ENCODE results near the gene GRM1. TPM values are rescaled to one million over a fixed set of nuclear protein-coding genes. Genes with fewer than 3 reads are reported as not detected.
A peak's percentile ranks its signal among the peaks of the same experiment; 100 is the strongest.
"Not testable (repeated sequence)": the region's sequence is repeated elsewhere in the genome, so short reads cannot be mapped to it uniquely, and the experiment has no call there.

Gene GRM1
- total RNA-seq, 2 donors from 2014 or later: 0.06 to 0.52 TPM

- no peak for DNase-seq
- no peak for ATAC-seq
- intact Hi-C loops (cut with DNase I): no loop called here
Observed at GRCh38 chr6:146177785-146178184, 148.9 kb downstream of the GRM1 start.

DNA sequence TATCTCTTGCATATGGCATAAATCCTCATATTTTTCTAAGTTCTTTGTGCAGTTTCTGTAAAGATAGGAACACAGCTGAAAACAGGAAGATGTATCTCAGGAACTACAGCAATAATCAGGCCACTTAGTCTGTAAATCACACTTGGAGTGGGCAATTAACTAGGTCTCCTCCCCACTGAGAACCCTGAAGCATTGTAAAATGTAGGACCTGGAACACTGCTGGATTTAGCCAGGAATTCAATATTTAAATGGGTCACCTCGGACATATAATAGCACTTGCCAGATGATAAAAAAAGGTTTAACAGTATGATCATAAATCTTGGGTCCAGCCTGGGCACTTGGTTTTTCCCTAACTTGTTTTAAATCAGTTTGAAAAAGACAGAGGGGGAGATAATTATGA is 155.0 kb downstream of the GRM1 start:
- ATAC-seq (no peak), DNase-seq (no peak)
- intact Hi-C loops (cut with DNase I): no loop called here

DNA sequence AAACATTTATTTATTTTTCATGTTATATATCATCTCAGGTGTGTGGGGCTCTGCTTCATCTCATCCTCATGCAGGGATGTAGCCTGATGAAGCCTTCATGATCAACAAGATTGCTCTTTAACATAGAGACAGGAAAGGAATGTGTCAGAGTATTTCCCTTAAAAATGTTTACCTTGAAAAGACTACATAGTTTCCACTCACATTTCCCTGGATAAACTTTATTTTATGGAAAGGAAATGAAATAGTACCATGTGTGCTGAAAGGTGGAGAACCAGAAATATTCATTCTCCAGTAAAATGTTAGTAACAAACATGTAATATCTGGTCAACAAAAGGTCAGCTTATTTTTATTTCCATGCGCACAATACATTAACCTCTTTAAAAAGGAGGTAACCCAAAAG is 155.8 kb downstream of the GRM1 start:
- intact Hi-C loops (cut with DNase I): no loop called here
- ATAC-seq: no peak
- DNase-seq: no peak

DNA sequence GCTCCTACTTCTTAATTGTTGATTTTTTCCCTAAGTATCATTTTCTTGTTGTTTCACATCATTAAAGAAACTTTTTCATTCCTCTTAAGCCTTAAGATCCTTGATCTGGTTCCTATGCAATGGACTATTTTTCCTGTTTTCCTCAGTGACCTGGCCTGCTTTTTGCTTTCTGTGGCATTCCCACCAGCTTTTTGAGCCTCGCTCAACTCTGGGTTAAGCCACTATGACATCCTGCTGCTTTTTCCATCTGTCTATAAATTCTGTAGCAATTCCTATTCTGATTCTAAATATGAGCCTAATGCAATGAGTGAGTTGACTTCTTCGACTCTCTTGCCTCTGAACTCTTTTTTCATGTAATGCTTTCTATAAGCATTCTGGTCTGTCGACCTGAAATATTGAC is 160.3 kb downstream of the GRM1 start:
- ATAC-seq (no peak), DNase-seq (no peak)
- intact Hi-C loops (cut with DNase I): no loop called here

DNA sequence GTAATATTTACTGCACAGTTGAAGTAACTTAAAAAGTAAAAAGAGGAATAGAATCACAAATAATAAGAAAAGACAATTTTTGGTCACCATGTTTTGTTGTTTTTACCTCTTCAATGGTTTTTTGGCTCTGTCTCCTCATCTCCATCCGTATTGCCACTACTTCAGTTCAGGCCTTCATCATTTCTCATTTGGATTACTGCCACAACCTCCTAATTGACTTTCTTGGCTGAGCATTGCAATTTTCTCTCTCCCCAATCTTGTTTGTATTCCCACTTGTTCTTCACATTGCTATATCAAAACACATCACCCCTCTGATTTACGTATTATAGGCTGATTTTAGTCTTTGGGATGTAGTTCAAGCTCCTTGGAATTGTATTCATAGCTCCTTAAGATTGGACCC is 161.7 kb downstream of the GRM1 start:
- no peak for ATAC-seq
- DNase-seq: no peak
- intact Hi-C loops (cut with DNase I): no loop called here

GRCh38 chr6:146191166-146191565 is 162.3 kb downstream of the GRM1 start:
- intact Hi-C loops (cut with DNase I): no loop called here
- ATAC-seq: no peak
- no peak for DNase-seq

GRCh38 chr6:146191612-146192011 is 162.8 kb downstream of the GRM1 start:
- ATAC-seq (no peak), DNase-seq (no peak)
- intact Hi-C loops (cut with DNase I): no loop called here

- intact Hi-C loops (cut with DNase I): no loop called here
- ATAC-seq (no peak), DNase-seq (no peak)
Observed at GRCh38 chr6:146194434-146194833, 165.6 kb downstream of the GRM1 start.

DNA sequence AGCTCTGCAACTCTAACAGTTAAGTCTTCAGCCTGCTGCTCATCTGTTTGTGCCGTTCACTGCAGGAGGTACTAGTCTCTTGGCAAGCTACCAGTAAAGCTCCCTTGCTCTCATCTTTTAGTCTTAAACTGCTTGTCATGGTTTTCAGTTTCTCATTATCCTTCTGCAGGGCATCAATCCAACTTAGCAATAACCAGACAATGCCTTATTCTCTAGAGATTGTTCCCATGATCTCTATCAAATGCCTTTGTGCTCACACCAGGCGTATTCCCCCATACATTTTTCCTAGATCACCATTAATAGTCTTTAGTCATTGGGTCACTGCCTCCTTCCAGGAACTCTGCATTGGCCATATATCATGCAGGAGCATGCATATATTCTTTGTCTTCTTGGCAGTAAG is 171.3 kb downstream of the GRM1 start:
- ATAC-seq (no peak), DNase-seq (no peak)
- intact Hi-C loops (cut with DNase I): no loop called here

- intact Hi-C loops (cut with DNase I): no loop called here
- DNase-seq (no peak), ATAC-seq (no peak)
Observed at GRCh38 chr6:146202570-146202969, 173.7 kb downstream of the GRM1 start.

DNA sequence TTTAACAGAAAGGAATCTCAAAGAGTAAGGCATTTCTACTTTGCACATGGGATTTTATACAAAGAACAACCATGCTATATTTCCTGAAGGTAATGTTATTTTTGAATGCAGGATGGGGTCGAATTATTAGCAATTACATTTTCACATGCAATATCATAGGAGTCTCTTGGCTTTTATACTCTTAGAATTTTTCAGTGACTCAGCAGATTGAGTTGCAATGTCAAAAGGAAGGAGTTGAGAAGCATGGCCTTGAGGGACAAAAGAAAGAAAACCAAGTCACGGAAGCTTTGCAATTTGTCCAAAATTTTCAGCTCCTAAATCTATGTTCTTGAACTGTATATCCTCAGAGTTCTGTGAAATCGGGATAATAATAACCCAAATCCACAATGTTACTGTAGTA is 181.1 kb downstream of the GRM1 start:
- no peak for DNase-seq
- ATAC-seq: no peak

DNA sequence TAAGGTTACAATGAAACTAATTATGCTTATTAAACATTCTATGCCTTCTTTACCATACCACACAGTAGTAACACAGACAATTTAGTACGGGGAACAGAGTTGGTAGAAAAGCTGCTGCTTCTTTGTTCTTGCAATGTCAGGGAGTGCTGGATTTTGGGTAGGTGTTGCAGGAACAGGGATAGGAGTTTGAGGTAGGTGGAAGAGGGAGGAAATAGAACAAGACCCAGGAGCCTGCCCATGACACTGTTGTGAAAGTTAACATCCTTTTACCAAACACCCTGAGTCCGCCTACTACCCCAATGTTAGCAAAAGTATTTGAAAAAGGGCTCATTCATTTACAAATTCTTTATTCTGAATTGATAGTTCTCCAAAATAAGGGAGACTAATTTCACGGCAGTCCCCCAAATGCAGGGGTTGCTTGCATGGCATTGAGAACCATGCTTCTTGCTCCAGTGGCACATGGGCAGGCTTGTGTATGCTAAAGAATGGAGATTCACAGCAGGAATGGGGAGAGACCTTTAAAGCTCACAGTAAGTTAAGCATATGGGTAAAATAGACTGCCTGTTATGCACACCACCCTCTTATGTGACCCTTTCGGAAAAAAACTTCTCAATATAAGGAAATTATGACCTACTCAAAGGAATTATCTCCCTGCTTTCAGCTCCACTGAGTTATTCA is 181.7 kb downstream of the GRM1 start:
- intact Hi-C loops (cut with DNase I): no loop called here
- ATAC-seq (no peak), DNase-seq (no peak)

More for the DNA sequence above, 181.1 kb downstream of the GRM1 start:
- intact Hi-C loops (cut with DNase I): no loop called here

GRCh38 chr6:146211646-146212045 is 182.8 kb downstream of the GRM1 start:
- DNase-seq (no peak), ATAC-seq (no peak)
- intact Hi-C loops (cut with DNase I): no loop called here

DNA sequence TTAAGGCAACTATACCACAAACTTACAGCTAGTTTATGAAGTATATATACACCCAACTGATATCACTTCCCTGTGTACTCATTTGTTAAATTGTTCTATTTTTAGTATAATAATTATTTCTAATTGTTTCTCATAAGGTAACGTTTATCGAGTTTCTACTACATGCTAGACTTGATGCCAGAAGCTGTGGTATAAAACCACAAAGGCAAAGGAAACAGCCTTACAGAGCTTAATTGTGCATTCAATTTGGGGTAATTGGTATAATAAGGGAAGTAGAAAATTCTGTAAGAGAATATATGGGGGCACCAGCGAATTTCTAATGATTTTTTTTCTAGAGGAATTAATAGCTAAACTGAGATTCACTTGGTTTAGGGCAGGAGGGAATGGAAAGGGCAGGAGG is 183.9 kb downstream of the GRM1 start:
- ATAC-seq: no peak
- no peak for DNase-seq
- intact Hi-C loops (cut with DNase I): no loop called here

DNA sequence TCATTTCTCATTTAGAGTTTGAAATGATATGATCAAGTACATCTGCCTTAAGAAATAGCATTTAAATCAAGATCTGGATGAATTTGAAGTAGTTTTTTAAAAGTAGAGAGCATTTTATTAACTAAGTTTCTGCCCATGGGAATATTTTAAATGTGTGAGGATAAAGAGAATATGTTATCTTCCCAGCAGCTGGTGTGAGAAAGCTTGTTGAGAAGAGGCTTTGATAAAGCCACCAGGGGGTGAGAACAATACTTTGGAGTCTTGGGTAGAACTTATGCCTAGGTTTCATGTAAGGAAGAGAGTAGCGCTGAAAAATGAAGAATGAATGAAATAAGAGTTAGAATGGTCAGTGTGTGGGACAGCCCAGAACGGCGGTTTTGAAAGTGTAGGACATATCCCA is 190.2 kb downstream of the GRM1 start:
- intact Hi-C loops (cut with DNase I): no loop called here
- DNase-seq (no peak), ATAC-seq (no peak)

DNA sequence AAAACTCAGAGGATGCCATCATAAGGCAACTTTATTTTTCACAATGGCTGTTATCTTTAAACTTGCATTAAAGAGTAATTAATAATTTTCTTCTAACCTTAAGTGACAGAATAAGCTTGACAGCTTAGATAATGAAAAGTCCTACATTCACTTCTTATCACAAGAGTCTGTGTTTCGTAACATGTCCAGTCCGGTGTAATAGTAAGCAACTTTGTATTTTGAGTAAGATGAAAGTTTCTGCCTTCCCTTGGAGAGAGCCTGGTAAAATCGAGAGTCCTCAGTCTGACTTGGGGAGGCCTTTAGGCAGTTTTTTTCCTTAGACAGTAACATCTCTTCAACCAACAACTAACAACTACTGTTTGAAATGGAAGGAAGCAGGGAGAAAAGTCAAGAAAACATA is 195.6 kb downstream of the GRM1 start:
- intact Hi-C loops (cut with DNase I): no loop called here
- peak in 1 of 2 donors; percentile 58 for ATAC-seq
- DNase-seq: no peak

DNA sequence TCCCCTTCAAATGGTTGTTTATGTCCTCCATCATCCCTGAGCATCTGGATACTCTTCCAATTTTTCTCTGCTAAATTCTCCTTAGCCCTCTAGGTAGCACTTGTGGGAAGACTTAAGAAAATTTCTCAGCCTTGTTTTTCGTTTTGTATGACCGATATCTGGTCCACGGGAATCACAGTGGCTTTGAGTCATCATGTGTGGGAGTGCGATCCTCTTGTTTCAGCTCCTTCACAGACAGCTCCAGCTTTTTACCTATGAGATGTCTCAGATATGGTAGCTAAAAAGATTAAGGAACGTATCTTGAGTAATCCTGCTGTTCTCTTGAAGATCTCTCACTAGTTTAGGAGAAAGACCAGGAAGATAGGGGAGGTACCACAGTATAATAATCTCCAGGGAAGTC is 196.1 kb downstream of the GRM1 start:
- intact Hi-C loops (cut with DNase I): no loop called here
- peak in 1 of 2 donors; percentile 38 for ATAC-seq

GRCh38 chr6:146240322-146240721 is 211.5 kb downstream of the GRM1 start:
- intact Hi-C loops (cut with DNase I): no loop called here
- no peak for DNase-seq

More for the DNA sequence above, 196.1 kb downstream of the GRM1 start:
- DNase-seq: no peak

DNA sequence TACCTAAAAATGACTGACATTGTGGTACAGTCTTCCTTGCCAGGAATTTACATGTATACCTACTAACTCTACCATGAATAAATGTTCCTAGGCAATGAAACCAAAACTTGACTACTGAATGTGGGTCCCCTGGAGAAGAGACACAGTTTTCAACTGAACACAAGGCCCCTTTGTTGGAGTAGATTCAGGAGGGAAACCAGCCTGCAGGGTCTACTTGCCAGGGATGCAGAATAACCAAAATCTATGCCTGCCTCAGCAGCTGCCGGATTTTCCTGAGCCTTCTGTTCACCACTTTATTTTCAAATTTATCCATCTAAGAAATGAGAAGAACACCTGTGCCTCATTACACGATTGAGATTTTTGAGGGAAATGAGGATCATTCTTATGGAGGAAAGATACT is 211.9 kb downstream of the GRM1 start:
- no peak for ATAC-seq
- DNase-seq: no peak
- intact Hi-C loops (cut with DNase I): no loop called here

More at GRCh38 chr6:146240322-146240721, 211.5 kb downstream of the GRM1 start:
- no peak for ATAC-seq

GRCh38 chr6:146243646-146244045 is 214.8 kb downstream of the GRM1 start:
- intact Hi-C loops (cut with DNase I); DNase-seq; ATAC-seq: not testable (repeated sequence)

- intact Hi-C loops (cut with DNase I): no loop called here
Observed at GRCh38 chr6:146244630-146245143, 215.8 kb downstream of the GRM1 start.

More at GRCh38 chr6:146244630-146245143, 215.8 kb downstream of the GRM1 start:
- no peak for DNase-seq
- ATAC-seq: no peak
